Mucosa of stomach (tissue), 1 donor: ENCODE measurements around the gene SELENOI.

Source experiments
- H3K27me3 ChIP-seq: one replicate; pipeline ENCODE4 v1.7.0; 2013; ENCODE audit warnings: mild to moderate bottlenecking, low read length; ENCODE audit not compliant: control insufficient read depth, insufficient read depth
- H3K36me3 ChIP-seq: one replicate; pipeline ENCODE4 v1.7.0; 2013; ENCODE audit warnings: low read length; ENCODE audit not compliant: control insufficient read depth, insufficient read depth
- H3K4me1 ChIP-seq: one replicate; pipeline ENCODE4 v1.7.0; 2013; ENCODE audit warnings: mild to moderate bottlenecking, low read length; ENCODE audit not compliant: control insufficient read depth, insufficient read depth
- H3K4me3 ChIP-seq: one replicate; pipeline ENCODE4 v1.7.0; 2013; ENCODE audit warnings: low read length
- H3K9ac ChIP-seq: one replicate; pipeline ENCODE4 v1.7.0; 2013; ENCODE audit warnings: mild to moderate bottlenecking, low read length, moderate library complexity
- H3K9me3 ChIP-seq: one replicate; pipeline ENCODE4 v1.7.0; 2013; ENCODE audit warnings: mild to moderate bottlenecking, low read length, moderate library complexity; ENCODE audit not compliant: control insufficient read depth
- donor health status: Pancreatic carcinoma.

SELENOI gene

GRCh38 chr2:26401739-26402541 lies 56.0 kb downstream of the SELENOI start, which contains the start of gene DRC1:
DRC1 (plus strand) TSS chr2:26401920; CDS start chr2:26401990, 70 bp downstream.
- Histone ChIP-seq H3K4me3 (no peak within 1 kb of the TSS), H3K36me3 (no peaks in the 10 kb centered on the region), H3K9me3 (no peaks in the 10 kb centered on the region), H3K4me1 (no peaks in the 10 kb centered on the region), H3K9ac (no peak within 1 kb of the TSS), H3K27me3 (no peaks in the 10 kb centered on the region)

- Histone ChIP-seq H3K9ac (no peak overlapping the region), H3K27me3 (no peaks in the 10 kb centered on the region), H3K36me3 (no peaks in the 10 kb centered on the region)
Measured at GRCh38 chr2:26407526-26407925, 61.6 kb downstream of the SELENOI start.

GRCh38 chr2:26409785-26410184 lies 63.8 kb downstream of the SELENOI start:
- Histone ChIP-seq H3K36me3 (no peaks in the 10 kb centered on the region), H3K9me3 (no peaks in the 10 kb centered on the region), H3K9ac (no peak overlapping the region), H3K4me1 (no peaks in the 10 kb centered on the region), H3K4me3 (no peak overlapping the region), H3K27me3 (no peaks in the 10 kb centered on the region)

More at GRCh38 chr2:26407526-26407925, 61.6 kb downstream of the SELENOI start:
- Histone ChIP-seq H3K4me1 (no peaks in the 10 kb centered on the region), H3K4me3 (no peak overlapping the region), H3K9me3 (no peaks in the 10 kb centered on the region)

GRCh38 chr2:26410764-26411243 lies 64.9 kb downstream of the SELENOI start:
- Histone ChIP-seq H3K4me1 (no peaks in the 10 kb centered on the region), H3K27me3 (no peaks in the 10 kb centered on the region), H3K9me3 (no peaks in the 10 kb centered on the region), H3K36me3 (no peaks in the 10 kb centered on the region), H3K4me3 (no peak overlapping the region), H3K9ac (no peak overlapping the region)

GRCh38 chr2:26411419-26411818 lies 65.5 kb downstream of the SELENOI start:
- H3K4me1 ChIP-seq, result no peaks in the 10 kb centered on the region
- no peaks in the 10 kb centered on the region for H3K9me3 ChIP-seq
- no peak overlapping the region for H3K4me3 ChIP-seq
- no peaks in the 10 kb centered on the region for H3K36me3 ChIP-seq
- H3K9ac ChIP-seq, result no peak overlapping the region
- H3K27me3 ChIP-seq, result no peaks in the 10 kb centered on the region

- H3K9ac ChIP-seq, result no peak overlapping the region
- H3K27me3 ChIP-seq, result no peaks in the 10 kb centered on the region
- no peak overlapping the region for H3K4me3 ChIP-seq
- H3K36me3 ChIP-seq, result no peaks in the 10 kb centered on the region
- no peaks in the 10 kb centered on the region for H3K9me3 ChIP-seq
- no peaks in the 10 kb centered on the region for H3K4me1 ChIP-seq
Measured at GRCh38 chr2:26412091-26412673, 66.2 kb downstream of the SELENOI start.

GRCh38 chr2:26414311-26414710 lies 68.4 kb downstream of the SELENOI start:
- no peaks in the 10 kb centered on the region for H3K9me3 ChIP-seq
- no peaks in the 10 kb centered on the region for H3K36me3 ChIP-seq
- H3K4me1 ChIP-seq, result no peaks in the 10 kb centered on the region
- H3K4me3 ChIP-seq, result no peak overlapping the region
- no peaks in the 10 kb centered on the region for H3K27me3 ChIP-seq
- H3K9ac ChIP-seq, result no peak overlapping the region

- no peaks in the 10 kb centered on the region for H3K27me3 ChIP-seq
- H3K4me1 ChIP-seq, result no peaks in the 10 kb centered on the region
- H3K4me3 ChIP-seq, result no peak overlapping the region
- H3K9me3 ChIP-seq, result no peaks in the 10 kb centered on the region
- H3K9ac ChIP-seq, result no peak overlapping the region
- H3K36me3 ChIP-seq, result no peaks in the 10 kb centered on the region
Measured at GRCh38 chr2:26421961-26422360, 76.0 kb downstream of the SELENOI start.

- Histone ChIP-seq H3K4me1 (no peaks in the 10 kb centered on the region), H3K9me3 (no peaks in the 10 kb centered on the region), H3K27me3 (no peaks in the 10 kb centered on the region)
Measured at GRCh38 chr2:26422947-26423629, 77.1 kb downstream of the SELENOI start.

GRCh38 chr2:26423750-26424149 lies 77.8 kb downstream of the SELENOI start:
- Histone ChIP-seq H3K4me3 (no peak overlapping the region), H3K36me3 (no peaks in the 10 kb centered on the region), H3K9ac (no peak overlapping the region), H3K27me3 (no peaks in the 10 kb centered on the region), H3K9me3 (no peaks in the 10 kb centered on the region), H3K4me1 (no peaks in the 10 kb centered on the region)

More at GRCh38 chr2:26422947-26423629, 77.1 kb downstream of the SELENOI start:
- no peak overlapping the region for H3K9ac ChIP-seq
- no peak overlapping the region for H3K4me3 ChIP-seq
- H3K36me3 ChIP-seq, result no peaks in the 10 kb centered on the region

GRCh38 chr2:26424221-26424620 lies 78.3 kb downstream of the SELENOI start:
- Histone ChIP-seq H3K27me3 (no peaks in the 10 kb centered on the region), H3K36me3 (no peaks in the 10 kb centered on the region), H3K9ac (no peak overlapping the region), H3K4me3 (no peak overlapping the region), H3K4me1 (no peaks in the 10 kb centered on the region), H3K9me3 (no peaks in the 10 kb centered on the region)

- H3K4me3 ChIP-seq, result no peak overlapping the region
- no peaks in the 10 kb centered on the region for H3K9me3 ChIP-seq
- H3K4me1 ChIP-seq, result no peaks in the 10 kb centered on the region
- H3K36me3 ChIP-seq, result no peaks in the 10 kb centered on the region
- no peaks in the 10 kb centered on the region for H3K27me3 ChIP-seq
- no peak overlapping the region for H3K9ac ChIP-seq
Measured at GRCh38 chr2:26428846-26429245, 82.9 kb downstream of the SELENOI start.
